Inflammatory macrophage (primary cell): Measurements from ENCODE around the gene NAPB.

Source experiments
- DNase-seq, 2 donors: peaks; one replicate each; pipeline ENCODE4 v3.0.0-alpha.2; 2020 to 2022

Gene NAPB

DNA sequence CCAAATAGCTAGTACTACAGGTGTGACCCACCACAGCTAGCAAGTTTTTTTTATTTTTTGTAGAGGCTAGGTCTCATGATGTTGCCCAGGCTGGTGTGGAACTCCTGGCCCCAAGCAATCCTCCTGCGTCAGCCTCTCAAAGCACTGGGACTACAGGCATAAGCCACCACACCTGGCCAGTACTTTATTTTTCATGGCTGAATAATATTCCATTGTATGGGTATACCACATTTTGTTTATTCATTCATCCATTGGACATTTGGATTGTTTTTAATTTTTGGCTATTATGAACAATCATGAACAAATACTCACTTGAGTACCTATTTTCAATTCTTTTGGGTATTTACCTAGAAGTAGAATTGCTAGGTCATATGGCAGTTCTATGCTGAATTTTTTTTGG, 77.7 kb downstream of the NAPB start:
- no peak for DNase-seq

GRCh38 chr20:23341073-23341472, 80.2 kb downstream of the NAPB start:
- no peak for DNase-seq

DNA sequence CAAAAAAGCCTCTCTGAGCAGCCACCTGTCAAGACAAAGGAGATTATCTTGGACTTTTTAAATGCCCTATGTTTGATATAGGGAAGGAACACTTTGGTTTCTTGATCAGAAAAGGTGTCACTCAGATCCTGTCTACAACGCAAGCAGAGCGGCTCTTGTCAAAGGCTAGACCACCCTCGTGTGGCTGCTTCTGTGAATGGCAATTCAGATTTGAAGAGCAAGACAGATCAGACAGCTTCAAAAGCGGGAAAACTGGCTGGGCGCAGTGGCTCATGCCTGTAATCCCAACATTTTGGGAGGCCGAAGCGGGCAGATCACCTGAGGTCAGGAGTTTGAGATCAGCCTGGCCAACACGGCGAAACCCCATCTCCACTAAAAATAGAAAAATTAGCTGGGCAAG, 80.8 kb downstream of the NAPB start:
- peak; percentile 59 to 74 for DNase-seq

DNA sequence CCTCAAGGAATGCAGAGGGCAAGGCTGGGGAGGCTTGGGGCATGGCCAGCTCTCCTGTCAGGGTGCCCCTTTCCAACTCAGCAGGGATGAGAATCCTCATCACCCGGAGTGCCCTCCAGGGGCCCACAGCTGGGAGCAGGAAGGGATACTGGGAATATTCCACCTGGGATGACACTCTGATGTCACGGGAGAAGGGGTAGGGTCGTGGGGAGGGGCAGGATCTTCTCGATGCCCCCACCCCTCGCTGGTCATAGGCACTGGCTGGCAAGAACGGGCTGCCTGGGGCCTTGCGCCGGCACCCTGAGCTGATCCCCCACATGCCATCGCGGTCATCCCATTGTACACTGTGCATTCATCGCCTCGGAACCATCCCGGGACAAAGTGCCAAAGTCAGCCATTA, 81.3 kb downstream of the NAPB start:
- no peak for DNase-seq

GRCh38 chr20:23337312-23337711, 84.0 kb downstream of the NAPB start:
- DNase-seq = no peak

- no peak for DNase-seq
Observed at GRCh38 chr20:23336476-23336875, 84.8 kb downstream of the NAPB start.

GRCh38 chr20:23335521-23335920, 85.8 kb downstream of the NAPB start:
- DNase-seq = no peak

GRCh38 chr20:23334111-23334510, 87.2 kb downstream of the NAPB start:
- peak; percentile 64 to 67 for DNase-seq

- DNase-seq = no peak
Observed at GRCh38 chr20:23332467-23332866, 88.8 kb downstream of the NAPB start.

DNA sequence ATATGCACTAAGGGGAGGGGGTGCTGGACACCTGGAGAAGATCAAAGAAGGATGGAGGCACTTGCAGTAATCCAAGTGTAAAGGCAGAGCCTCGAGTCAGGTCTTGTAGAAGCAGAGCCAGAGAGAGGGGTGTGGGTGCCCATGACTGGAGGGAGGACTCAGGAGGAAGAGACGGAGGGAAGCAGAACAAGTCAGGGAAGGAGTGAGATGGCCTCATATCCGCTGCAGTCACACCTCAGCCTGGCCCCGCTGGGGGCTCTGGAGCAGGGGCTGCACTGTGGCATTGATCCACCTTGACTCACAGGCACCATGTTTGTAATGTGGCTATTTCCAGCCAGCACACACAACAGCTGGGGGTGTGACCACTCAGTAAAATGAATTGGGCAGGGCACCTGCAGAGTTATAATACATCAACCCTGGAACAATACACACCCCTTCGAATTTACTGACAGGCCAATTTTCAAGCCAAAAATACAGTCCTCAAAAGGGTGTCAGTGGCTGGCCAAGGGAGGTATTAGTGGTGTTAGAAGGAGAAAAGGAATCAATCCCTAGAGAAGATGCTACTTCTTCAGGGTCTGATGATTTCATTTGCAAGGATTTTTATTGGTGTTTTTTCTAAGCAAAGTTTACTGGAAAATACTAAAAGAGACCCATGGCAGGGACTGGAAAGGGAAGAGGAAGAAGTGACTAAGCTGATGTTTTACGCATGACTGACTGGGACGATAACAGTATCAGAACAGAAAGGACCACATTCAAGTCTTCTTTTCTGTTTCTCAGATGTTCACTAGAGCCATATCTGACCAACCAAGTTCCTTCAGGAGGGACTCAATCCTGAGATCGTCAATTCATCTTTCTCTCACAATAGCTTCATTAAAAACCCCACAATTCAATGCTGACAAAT, 89.6 kb downstream of the NAPB start:
- no peak for DNase-seq

DNA sequence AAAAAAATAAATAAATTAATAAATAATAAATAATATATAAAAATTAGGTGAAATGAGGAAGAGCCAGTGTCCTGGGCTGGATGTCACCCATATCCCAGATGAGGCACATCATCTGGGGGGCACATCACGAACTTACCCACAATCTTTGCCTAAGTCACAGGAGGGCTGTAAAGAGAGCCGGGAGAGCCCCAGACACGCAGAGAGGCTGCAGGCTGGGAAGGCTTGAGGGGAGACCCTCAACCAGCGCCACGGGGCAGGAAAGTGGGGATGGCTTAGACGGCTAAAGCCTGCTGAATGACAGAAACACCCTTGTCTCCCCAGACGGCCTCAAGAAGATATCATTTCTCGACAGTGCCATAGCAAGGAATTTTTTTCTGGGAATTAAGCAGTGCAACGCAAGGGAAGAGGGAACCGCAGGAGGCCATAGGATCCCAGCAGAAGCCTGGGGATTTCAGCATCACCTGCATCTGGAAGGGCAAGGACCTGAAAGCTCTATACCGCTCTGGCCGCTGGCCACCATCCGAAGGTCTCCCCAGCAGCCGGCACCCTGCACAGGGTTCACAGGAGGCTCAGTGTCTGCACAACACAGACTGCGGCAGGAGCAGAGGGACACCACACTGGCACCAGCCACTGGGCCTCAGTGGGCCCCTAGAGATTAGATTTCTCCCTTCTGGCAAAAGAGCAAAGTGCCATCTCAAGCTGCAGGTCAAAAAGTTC, 93.5 kb downstream of the NAPB start:
- no peak for DNase-seq

DNA sequence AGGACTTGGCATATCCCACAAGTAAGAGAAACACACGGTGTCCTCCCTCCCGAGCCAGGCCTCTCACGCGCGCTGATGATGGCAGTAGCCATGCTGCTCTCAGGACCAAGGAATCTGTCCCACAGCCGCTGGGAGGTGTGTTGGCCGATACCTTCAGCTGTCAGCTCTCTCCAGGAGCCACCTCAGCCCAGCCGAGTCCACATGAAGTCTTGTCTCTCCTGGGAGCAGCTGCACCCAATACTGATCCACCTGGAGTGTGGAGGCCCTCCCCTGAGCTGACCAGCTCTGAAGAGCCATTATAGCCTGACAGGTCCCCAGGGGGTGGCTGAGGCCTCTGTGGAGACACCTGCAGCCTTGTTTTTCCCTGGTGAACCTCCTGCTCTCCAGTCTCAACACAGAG, 94.5 kb downstream of the NAPB start:
- no peak for DNase-seq

- DNase-seq = no peak
Observed at GRCh38 chr20:23325107-23325506, 96.2 kb downstream of the NAPB start.
